ENCODE measurements around the gene VAMP1.
A peak's percentile ranks its signal among the peaks of the same experiment; 100 is the strongest.

GRCh38 chr12:6492838-6493496 lies 22.5 kb upstream of the VAMP1 start, which contains the start of gene MRPL51:
- TF ChIP-seq ZBTB11 (CRISPR knock-in tag; IDR thresholded peaks at IDR 0.05) = peak; percentile 89 to 98 (median 97)
- TF ChIP-seq ZZZ3 (IDR thresholded peaks at IDR 0.05) = no peak
- TF ChIP-seq SMARCB1 (IDR thresholded peaks at IDR 0.05; ENCODE audit: insufficient read length, low read depth) = no peak
- TF ChIP-seq BRF1 (IDR thresholded peaks at IDR 0.05; ENCODE audit: borderline replicate concordance, extremely low read depth, insufficient read length) = no peak
- TF ChIP-seq FOS (IDR thresholded peaks at IDR 0.05; ENCODE audit: extremely low read depth, insufficient read length) = no peak
- TF ChIP-seq KLF1 (tag; IDR thresholded peaks at IDR 0.05) = no peak
- TF ChIP-seq, protein P1, sequence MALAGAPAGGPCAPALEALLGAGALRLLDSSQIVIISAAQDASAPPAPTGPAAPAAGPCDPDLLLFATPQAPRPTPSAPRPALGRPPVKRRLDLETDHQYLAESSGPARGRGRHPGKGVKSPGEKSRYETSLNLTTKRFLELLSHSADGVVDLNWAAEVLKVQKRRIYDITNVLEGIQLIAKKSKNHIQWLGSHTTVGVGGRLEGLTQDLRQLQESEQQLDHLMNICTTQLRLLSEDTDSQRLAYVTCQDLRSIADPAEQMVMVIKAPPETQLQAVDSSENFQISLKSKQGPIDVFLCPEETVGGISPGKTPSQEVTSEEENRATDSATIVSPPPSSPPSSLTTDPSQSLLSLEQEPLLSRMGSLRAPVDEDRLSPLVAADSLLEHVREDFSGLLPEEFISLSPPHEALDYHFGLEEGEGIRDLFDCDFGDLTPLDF (CRISPR knock-in tag; IDR thresholded peaks at IDR 0.05) = no peak
- TF ChIP-seq NR3C1 (CRISPR knock-in tag; IDR thresholded peaks at IDR 0.05) = no peak
- TF ChIP-seq CHD2 (IDR thresholded peaks at IDR 0.05; ENCODE audit: low read depth, low read length) = no peak
- TF ChIP-seq DACH1 (IDR thresholded peaks at IDR 0.05; ENCODE audit: partially characterized antibody) = no peak
- TF ChIP-seq SMC3 (conservative IDR thresholded peaks at IDR 0.05; ENCODE audit: insufficient read depth, low read depth, low read length) = no peak
